SHP77 treated with DMSO at 0.1 percent for 48 hours (cell line): Measurements from ENCODE around the gene SPTBN5.

Experiments
- DNase-seq: peaks from one replicate; lab custom pipeline; 2025; lab: John Stamatoyannopoulos, UW

Gene SPTBN5

DNA sequence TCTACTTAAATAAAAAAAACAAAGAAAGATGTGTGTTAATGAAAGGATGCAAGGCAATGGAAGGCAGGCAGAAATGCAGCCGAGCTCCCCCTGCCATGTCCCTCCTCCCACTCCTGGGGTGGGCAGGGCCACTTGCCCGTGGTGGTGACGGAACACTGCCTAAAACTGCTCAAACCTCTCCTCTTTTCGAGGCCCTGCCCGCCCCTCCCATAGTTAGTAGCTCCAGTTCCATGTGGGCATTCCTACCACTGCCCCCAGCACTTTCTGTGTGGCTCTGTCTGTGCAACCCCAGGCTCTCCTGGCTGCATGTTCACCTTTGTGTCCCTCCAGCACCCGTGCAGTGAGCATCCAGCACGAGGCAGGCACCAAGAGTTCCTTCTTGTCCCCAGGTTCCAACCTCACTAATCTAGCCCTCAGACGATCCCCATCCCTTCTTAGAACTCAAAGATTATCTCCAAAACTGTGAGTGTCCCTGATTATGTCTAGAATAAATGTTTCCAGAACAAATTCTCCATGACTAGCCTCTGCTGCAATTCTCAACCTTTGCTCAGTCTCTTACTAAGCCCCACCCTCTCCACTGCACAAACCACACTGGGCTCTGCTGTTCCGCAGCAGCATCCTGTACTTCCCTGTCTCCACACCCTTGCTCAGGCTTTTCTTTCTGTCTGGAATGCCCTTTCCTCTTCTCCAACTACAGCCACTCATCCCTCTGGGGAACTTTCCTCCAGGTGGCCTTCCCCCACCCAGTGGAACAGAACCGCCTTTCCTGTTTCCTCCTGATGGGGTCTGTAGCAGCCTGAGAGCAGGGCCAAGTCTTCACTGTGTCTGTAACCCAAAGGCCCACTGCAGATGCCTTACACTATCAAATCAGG lies 32.6 kb upstream of the SPTBN5 start:
- no peak for DNase-seq

DNA sequence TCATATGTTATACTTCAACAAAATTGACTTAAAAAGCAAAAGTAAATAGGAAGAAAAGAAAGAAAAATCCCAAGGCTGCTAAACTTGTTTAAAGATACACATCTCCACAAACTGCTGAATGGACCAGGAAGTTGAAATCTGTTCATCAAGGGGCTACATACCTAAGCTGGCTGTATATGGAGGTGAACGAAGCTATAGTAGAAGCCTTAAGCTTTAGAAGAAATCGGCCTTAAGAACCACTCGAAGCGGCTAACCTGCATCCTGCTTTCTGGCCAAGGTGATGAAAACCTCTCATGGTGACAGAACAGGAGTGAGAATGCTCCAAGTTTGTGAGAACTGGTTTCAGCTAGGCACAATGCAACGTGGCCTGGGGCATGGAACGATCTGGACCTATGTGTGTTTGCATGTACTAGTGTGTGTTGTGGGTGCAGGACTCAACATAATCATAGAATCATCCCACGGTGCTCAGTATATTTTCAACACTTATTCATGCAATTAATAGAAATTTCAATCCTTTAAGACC lies 31.3 kb upstream of the SPTBN5 start:
- no peak for DNase-seq

- DNase-seq: no peak
Measured at GRCh38 chr15:41923401-41923997, 29.6 kb upstream of the SPTBN5 start.

DNA sequence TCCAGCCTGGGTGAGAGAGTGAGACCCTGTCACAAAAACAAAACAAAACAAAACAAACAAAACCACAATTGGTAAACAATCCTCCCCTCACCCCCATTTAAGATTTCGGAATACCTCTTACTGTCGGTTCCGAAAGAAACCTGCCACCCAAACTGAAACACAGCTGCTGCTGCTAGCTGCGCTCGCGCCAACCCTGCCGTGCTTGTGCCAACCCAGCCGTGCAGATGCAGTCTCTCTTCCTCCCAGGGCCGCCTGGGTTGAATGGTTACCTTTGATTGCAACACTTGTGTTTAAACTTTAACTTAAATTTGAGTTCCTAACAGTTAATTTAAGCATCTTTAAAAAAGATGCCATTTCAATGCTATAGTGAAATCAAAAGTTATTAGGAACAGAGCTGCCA lies 28.5 kb upstream of the SPTBN5 start:
- no peak for DNase-seq

DNA sequence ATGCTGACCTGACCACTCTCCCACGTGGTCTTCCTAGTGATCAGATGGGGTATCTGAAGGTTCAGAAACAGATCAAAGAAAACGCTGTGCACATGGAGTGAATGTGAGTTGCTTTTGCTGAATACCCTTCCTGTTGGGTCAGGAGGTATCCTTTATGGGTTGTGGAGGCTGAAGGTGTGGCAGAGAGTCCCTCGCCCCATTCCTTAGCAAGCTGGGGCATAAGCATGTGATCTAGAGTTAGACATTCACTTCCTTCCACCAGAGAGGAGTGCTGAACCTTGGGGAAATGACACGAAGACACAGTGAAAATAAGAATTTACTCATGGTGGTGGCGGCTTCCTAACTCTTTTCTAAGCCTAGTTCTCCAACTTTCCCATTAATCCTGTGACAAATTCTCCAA lies 27.8 kb upstream of the SPTBN5 start:
- no peak for DNase-seq

GRCh38 chr15:41921167-41921566 lies 27.3 kb upstream of the SPTBN5 start:
- DNase-seq: no peak

GRCh38 chr15:41919954-41920538 lies 26.2 kb upstream of the SPTBN5 start:
- DNase-seq: peak; percentile 64

DNA sequence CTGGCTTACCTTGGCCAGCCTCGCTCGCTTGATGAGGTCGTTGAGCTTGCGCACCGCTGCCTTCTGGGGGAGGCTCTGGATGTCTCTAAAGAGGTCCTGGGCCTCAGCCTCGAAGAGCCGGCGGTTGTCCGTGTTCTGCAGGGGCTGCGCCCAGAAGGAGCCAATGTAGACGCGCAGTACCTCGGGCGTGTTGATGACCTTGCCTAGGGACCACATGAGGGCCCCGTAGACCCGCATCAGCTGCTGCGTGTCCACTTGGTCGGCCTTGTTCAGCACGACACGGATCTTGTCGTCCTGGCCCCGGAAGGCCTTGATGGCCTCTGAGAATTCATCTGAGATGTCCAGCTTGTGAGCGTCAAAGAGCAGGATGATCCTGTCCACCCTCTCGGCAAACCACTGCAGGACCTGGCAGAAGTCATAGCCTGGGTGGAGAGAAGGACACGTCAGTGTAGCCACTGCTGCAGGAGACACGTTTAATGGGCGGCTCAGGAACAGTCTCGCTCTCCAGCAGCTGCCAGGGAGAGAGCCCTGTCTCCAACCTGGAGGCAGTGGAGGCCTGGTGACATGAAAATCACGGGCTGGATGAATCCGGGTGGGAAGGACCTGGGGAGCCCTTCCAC lies 25.5 kb upstream of the SPTBN5 start:
- DNase-seq: peak; percentile 17

- no peak for DNase-seq
Measured at GRCh38 chr15:41918506-41919126, 24.8 kb upstream of the SPTBN5 start.

DNA sequence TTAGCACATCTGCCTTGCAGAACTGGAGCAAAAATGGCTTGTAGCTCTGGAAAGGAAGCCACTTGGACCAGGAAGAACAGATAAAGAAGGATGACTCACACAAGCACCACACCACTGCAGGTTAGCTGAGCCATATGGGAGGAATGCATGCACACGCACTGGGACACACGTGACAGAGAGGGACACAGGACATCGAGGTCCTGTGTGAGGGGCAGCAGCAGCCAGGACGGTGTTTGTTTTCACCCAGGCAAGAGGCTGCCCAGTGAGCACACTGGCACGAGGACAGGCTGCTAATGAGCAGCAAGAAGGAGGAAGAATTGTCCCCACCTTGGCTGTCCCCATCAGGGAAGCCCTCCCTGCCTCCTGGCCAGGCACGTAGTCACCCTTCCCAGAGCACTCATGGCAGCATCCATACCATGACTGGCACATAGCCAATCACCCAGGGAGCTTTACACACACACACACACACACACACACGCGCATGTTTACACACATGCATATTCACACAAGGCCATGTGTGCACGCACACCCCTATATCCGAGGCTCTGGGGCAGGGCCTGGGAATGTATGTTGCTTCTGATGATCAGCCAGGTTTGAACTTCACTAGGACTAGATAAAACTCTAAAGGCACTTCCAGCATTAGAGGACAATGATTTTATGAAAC lies 24.0 kb upstream of the SPTBN5 start:
- DNase-seq: no peak

GRCh38 chr15:41915255-41915994 lies 21.6 kb upstream of the SPTBN5 start:
- no peak for DNase-seq

GRCh38 chr15:41914411-41914810 lies 20.6 kb upstream of the SPTBN5 start:
- DNase-seq: no peak

DNA sequence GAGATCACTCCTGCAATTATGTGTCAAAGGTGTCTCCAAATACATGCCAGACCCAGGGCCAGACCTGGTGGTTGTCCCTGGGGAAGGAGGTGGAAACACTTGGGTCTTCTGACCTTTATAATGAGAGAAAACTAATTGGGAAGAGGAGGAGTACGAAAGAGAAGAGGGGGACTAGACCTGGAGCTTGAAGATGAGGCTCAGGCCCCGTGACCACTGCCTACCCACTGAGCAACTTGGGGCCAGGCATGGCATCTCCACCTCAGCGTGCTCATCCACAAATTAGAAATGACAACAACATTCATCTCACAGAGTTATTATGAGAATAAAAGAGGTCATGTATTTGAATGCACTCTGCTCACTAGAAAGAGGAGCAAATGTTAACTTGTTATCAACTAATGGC lies 19.4 kb upstream of the SPTBN5 start:
- DNase-seq: no peak

- no peak for DNase-seq
Measured at GRCh38 chr15:41911691-41912345, 18.0 kb upstream of the SPTBN5 start.

DNA sequence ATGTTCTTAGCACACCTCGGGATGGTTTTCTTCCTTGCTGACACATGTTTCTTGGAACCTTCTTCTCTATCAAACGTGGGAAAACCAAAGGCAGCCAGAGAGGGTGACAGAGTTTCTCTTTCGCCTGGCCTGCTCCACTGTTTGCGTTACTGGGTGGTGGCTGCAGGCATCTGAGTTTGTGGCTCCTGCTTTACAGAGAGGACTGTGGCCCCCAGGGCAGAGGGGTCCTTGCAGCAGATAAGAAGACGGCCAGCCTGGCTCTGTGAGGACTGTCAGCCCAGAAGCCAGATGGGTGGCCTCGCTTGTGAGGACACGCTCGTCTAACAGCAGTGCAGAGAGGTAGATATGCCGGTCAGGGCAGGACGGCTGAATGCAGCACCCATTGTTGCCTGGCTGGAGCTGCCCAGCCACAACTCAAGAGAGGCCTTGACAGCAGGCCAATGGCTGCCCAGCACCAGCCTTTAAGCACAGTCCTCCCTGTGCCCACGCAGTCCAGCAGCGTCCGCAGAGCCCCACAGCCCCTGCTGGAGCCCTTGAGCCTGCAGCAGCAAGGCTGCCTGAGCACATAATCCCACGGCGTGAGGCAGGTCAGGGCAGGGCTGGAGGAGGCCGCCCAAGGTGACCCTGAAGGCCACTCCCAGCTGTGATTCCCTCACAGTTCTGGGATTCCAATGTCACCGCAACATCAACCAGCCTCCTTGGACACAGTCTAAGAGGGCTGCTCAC lies 15.0 kb upstream of the SPTBN5 start:
- DNase-seq: no peak

DNA sequence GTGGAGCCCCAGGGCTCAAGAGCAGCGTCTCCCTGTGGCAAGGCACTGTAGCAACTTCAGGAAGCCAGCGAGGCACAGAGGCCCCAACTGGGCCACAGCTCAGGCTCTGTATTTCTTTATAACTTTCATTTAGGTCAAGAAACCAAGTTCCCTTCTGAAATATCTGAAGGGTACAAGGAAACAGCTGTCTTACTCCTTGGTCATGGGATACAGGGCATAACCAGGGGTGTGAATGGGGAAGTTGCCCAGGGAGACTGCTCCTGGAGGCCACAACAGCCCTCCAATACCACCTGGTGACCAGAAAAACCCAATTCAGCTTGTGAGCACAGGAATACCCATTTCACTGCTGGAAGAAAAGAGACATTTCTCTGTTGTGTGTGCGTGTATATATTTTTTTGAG lies 13.3 kb upstream of the SPTBN5 start:
- no peak for DNase-seq

GRCh38 chr15:41906608-41907007 lies 12.8 kb upstream of the SPTBN5 start:
- no peak for DNase-seq

- no peak for DNase-seq
Measured at GRCh38 chr15:41905036-41905793, 11.4 kb upstream of the SPTBN5 start.

DNA sequence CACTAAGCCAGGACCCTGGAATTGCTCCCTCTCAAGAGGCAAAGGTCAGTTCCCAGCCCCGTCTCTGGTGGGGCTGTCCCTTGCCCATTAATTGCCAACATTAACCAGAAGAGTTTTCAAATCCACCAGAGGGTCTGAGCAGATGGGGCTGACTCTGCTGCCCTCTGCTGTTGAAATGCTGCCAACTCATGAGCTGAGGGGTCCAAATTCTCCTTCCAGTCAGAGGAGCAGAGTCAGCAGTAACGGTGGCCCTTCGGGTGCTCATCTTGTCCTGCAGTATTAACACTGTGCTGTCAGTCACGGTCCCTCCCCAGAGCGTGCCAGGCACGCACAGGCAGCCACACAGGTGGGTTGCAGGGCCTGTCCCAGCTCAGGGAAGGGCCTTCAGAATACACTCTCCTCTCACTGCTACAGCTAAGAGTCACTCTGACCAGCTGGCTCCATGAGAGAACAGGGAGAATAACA lies 10.7 kb upstream of the SPTBN5 start:
- peak; percentile 35 for DNase-seq
